Fibroblast of skin of abdomen (primary cell): ENCODE data around the gene IGF1.
A peak's percentile ranks its signal among the peaks of the same experiment; 100 is the strongest.
"Not testable (repeated sequence)": the region's sequence is repeated elsewhere in the genome, so short reads cannot be mapped to it uniquely, and the experiment has no call there.

Source experiments
- DNase-seq: peaks from one replicate; pipeline ENCODE4 v3.0.0-alpha.2; 2013

IGF1 gene

DNA sequence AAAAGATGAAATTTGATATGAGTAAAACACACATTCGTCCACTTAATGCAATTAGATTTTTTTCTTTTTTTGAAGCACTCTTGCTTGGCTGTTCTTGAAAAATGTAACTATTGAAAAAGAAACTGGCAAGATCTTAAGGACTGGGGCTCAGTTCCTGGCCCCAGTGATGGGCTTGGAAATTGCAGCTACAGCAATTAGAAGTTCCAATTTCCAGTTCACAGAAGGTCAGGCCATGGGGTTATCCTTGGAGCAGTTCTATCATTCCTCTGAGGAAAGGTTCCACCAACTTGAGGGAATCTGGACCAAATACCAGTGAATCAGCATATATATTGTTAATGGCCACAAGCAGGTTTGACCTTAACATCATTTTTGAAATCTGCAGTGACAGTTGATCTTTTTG, 18.9 kb downstream of the IGF1 start:
- no peak for DNase-seq

DNA sequence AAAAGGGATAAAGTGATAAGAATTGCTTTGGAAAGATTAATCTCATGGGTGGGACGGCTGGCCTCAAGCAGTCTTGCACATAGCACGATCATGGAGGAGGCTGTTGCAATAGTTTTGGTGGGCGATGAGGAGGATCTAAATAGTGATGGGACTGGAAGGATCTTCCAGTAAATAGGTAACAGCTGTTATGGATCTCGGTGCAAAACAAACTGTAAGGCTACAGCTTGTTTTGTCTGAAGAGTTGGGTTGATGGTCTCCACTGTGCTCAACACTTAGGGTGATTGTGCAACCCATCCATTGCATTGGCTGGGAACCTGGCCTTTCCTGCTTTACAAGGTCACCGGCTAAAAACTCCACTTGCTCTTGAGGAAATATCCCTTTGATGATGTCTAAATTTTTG, 21.0 kb downstream of the IGF1 start:
- DNase-seq: no peak

DNA sequence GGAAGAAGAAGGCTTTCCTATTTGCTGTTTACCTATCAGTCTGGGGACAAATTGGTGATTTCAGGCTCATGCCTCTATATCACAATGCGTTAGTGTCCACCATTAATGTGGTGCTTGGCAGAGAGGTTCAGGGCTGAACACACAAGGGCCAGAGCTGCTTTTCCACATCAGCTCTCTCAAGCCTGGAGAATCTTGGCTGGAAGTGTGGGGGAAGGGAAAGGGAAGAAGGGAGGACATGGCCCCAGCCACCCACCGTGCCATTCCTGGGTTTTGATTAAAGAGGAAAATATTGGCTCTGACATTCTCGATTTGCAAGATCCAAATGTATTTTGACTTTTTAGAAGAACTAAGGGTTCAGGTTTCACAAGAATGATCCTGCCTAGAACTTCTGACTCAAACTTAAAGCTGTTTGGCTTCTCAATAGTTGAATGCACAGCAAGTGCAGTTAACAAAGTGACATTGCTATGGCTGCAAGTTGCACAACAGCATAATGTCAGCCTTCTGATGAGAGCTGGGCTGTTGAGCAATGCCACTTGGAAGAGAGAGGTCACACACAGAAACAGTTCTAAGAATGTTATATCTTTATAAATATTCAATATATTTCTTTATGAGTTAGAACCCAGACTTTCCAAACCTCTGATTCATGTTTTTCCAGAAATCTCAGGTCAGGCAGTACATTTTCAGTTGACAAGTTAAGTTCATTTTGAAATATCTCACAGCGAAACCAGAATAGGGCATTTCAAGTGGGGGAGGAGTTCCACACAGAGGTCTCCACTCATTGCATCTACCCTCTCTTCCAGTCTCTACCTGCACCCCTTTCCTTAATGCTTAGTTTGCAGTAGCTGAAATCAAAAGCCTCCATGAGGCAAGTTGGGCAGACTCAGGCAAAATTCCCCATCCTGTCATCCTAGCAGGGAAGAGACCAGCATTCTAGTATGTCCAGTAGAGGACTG, 25.3 kb downstream of the IGF1 start:
- DNase-seq: no peak

DNA sequence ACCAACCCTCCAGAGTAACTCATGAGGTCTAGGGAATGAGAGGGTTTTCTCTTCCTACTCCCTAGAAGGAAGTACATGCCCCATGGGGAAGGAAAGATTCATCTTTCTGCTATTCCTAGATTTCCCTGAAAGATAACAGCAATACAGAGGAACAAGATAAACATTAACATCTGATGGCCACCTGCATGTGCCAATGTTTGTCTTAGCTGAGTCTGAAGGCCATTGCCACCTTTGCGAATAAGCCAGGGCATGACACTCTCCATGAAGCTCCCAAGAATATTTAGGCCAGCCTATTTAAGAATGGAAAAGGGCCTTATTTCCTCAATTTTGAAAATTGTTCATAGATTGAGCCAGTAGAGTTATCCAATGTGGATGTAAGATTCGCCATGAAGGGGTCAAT, 26.0 kb downstream of the IGF1 start:
- no peak for DNase-seq

DNA sequence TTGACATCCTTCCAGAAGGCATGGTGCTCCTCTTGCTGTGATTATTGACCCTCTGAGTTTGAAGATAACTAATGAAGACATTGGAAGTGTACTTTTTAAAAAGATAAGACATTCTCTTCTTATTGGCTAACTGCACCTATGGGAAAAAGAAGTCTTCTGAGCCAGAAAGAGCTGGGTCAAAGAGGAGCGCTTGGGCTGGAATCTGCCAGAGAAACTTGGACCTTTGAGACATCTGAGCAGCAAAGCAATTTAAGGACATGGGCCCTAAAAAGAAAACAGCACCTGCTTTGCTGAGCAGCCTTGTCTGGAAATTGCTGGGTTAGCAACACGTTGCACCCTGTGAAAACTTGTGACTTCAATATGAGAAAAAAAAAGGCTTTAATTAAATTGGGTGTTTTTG, 27.8 kb downstream of the IGF1 start:
- DNase-seq: no peak

DNA sequence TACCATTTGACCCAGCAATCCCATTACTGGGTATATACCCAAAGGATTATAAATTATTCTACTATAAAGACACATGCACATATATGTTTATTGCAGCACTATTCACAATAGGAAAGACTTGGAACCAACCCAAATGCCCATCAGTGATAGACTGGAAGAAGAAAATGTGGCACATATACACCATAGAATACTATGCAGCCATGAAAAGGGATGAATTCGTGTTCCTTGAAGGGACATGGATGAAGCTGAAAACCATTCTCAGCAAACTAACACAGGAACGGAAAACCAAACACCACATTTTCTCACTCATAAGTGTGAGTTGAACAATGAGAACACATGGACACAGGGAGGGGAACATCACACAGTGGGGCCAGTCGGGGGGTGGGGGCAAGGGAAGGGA, 31.3 kb downstream of the IGF1 start:
- DNase-seq: not testable (repeated sequence)

DNA sequence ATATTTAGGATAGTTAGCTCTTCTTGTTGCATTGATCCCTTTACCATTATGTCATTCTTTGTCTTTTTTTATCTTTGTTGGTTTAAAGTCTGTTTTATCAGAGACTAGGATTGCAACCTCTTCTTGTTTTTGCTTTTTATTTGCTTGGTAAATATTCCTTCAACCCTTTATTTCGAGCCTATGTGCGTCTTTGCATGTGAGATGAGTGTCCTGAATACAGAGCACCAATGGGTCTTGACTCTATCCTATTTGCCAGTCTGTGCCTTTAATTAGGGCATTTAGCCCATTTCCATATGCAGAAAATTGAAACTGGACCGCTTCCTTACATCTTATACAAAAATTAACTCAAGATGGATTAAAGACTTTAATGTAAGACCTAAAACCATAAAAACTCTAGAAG, 32.9 kb downstream of the IGF1 start:
- DNase-seq: not testable (repeated sequence)

DNA sequence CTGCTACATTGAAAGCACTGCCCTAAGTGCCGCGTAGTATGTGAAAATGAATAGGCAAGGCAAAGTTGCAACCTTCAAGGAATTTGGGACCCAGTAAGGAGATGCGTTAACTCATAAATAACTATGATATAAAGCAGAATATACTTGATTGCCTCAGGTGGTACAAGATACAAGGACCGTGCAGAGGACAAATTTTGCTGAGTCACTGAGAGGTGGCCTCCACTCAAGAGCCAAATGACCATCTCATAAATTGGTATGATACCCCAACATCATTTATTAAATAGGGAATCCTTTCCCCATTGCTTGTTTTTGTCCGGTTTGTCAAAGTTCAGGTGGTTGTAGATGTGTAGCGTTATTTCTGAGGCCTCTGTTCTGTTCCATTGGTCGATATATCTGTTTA, 35.7 kb downstream of the IGF1 start:
- DNase-seq: no peak

DNA sequence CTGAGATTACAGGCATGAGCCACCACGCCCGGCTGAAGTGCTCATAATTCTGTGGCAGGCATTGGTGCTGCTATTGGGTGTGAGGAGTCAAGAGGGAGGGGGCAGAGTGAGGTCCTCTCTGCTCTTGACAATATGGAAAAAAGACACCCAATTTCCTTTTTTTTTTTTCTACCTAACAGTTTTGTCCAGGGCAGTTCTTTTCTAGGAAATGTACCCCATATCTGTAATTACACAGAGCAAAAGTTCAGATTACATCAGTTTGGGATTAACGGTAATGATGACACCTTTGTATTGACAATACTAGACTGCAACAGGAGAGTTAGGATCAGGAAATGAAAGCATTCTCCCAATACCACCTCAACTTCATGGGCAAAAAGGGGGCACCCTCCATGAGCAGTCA, 36.3 kb downstream of the IGF1 start:
- DNase-seq: no peak

DNA sequence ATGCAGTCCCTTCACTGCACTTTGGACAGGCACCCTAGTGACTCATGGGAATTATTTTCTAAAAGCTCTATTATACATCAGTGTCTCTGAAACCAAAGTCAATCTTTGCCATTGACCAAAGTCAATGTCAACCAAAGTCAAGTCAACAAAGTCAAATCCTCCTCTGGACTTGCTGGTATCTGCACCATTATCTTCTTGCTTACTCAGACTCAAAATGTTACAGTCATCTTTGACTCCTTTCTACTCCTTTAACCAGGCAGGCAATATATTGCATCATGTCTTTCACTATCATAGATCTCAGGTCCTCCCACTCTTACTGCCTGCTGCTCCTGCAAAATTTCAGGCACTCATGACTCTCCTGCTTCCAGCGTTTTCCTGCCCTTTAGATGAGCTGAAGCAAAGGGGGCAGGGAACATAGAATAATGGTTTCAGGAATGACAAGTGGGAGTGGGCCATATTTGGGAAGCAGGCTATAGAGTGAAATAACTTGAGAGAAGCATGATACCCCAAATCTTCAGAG, 39.2 kb downstream of the IGF1 start:
- DNase-seq: no peak

DNA sequence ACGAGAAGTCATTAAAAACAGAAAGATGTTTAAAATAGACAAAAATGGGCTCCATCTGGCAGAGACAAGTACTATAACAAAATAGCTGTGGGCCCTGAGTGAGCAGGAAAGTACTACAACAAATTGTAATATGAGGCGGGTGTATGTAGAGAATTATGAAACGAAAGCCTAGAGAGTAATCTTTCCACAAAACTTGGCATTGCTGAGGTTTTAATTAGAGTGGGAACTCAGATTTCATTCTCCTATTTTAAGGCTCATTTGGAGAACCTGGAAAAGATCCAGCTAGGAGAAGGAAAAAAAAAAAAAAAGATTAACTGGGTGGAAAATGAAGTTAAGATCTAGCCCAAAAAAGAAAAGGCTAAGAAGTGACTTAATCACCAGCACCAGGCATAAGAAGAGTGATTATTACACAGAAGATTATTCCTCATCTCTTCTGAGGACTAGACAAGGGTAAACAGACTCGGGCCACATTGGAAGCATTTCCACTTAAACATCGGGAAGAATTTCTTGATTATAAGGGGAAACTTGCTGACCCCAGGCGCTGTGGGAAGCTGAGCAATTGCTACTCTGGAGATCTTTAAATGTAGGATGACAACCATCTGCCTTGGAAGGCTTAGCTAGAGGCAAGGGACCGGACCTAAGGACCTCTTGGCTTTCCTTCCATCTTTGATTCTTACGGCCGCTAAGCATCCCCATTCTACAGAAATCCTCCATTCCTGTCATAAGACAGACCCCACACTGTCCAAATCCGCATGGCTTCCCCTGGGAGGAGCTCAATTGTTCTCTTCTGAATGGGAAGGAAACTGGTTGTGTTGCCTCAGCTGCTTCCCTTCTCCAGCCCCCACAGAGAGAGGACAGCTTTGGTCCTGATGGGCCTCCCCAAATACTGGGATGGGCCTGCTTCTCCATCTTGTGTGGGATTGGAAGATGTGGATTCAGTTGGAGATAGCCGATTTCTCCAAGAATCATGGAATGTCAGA, 40.6 kb downstream of the IGF1 start:
- no peak for DNase-seq

DNA sequence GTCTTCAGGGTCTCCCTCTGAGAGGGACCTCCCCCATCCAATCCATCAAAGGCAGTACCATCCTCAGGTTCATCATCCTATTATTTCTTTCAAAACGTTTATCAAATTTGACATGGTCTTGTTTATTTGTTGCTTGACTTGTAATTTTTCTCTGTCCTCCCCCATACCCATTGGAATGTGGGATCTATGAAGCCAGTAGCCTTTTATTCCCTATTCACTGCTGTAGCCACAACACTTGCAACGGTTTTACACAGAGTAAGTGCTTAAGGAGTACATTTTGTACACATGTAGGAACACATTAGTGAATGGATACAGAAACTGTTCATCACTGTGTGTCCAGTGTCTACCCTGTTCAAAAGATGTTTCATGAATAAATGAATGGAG, 41.5 kb downstream of the IGF1 start:
- no peak for DNase-seq

DNA sequence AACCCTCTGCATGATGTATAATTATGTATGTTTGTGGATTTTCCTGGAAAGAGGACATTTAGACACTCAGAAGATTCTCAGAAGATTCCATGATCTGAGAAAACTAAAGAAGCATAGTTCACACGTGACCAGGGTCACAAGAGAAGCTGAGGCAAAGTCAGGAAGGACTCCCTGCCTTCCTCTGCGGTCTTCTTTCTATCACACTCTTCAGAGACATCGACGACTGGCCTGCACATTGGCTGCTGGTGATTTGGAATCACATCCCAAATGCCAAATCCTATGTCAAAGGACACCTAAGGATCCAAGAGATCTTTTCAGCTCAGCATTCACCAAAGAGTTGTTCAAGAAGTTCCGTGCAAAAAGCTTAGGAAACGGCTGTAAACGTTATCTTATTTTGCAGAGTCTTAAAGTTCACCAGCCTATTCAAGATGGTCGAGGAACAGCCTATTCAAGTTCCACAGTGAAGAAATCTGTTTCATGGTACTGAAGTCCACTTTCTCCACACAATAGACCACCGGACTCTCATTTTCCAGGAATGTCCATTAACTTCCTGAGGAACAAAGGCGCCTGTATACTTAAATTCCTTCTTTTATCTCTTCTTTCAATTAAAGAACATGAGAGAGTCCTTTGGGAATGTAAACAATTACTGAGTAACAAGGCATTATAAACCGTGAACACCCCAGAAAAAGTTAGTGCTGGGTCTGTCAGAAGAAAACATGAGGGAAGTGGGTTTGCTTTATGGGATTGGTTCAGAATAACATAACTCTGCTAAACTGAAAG, 42.1 kb downstream of the IGF1 start:
- DNase-seq: peak; percentile 26

DNA sequence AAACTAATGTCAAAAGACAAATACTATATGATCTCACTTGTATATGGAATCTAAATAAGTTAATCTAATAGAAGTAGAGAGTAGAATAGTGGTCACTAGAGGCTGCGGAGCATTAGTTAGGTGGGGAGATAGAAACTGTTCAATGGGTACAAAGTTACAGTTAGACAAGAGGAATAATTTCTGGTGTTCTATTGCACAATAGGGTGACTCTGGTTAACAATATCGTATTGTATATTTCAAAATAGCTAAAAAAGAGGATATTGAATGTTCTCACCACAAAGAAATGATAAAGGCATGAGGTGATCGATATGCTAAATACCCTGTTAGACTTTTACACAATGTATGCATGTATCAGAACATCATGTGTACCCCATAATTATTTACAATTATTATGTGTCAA, 42.9 kb downstream of the IGF1 start:
- no peak for DNase-seq

DNA sequence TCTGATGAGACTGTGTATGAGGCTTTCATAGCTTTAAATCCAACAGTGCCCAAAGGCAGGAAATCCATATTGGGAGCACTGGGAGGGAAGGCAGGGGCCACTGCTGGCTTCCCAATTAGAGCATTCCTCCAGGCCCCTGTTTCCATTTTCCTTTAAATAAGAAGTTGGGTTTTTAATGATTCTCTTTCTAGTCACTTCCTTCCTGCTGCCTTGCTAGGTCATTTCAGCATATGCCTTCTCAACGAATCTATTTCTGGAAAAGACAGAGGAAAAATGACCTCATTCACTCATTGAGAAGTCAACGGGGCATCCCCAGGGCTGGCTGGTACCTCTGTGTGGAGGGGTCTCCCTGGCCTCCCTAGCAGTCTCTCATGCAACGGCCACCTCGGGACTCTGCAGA, 43.5 kb downstream of the IGF1 start:
- DNase-seq: no peak

DNA sequence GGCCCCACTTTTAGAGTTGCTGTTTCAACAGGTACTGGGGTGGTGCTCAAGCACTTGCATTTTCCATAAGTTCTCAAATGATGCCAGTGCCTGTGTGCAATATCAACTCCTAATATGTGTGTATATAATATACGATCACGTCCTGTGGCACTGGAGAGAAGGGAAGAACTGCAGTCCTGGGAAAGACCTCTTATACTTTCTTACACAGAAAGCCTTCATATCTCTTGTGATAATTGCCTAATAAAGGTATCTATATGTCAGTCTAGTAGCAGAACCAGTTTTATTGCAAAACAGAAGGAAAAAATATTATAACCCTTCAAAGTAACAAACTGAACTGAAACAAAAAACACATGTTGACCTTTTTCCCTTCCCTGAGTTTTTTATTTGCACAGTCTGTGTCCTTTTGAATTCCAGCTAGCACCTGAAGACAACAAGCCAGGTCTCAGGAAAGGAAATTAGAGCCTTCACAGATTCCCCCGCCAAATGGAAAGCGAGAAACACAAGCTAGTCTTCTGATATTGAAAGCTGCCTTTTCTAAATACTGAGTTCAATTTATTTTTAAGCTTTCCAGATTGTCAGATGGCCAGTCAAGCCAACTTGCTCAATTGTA, 44.4 kb downstream of the IGF1 start:
- no peak for DNase-seq

DNA sequence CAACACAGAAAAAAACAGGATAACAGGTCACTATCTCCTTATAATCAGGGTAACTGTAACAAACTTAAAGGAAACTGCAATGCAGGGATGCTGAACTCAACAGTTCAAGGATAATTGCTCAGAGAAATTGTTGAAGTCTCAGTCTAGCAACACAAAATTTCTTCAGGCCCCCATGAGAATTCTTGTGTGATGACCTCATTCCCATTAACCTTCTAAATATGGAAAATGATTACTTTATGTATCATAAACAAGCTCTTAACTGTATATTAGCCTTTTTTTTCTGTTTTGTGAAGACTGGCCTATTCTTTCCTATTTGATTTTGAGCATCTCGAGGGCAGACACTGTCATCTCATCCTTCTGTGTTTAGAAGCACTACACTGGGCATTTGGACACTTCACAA, 47.1 kb downstream of the IGF1 start:
- no peak for DNase-seq

DNA sequence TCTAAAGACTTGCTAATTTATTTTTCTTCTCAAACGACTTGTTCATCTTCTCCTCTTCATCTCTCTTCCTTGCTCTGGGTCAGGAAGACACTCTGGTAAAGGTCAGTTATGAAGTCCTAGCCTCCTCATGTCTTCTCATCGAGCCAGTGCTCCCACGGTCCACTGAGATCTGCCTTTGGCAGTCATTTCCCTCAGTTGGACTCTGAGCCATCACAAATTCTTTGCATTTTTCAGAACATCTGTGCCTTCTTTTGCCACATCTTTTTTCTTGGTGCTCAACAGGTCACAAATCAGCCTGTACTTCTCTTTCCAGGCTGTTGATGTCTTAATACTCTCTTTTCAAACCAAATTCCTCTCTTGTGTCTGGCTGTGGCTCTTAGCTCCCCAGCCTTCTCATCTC, 49.7 kb downstream of the IGF1 start:
- peak; percentile 35 for DNase-seq

DNA sequence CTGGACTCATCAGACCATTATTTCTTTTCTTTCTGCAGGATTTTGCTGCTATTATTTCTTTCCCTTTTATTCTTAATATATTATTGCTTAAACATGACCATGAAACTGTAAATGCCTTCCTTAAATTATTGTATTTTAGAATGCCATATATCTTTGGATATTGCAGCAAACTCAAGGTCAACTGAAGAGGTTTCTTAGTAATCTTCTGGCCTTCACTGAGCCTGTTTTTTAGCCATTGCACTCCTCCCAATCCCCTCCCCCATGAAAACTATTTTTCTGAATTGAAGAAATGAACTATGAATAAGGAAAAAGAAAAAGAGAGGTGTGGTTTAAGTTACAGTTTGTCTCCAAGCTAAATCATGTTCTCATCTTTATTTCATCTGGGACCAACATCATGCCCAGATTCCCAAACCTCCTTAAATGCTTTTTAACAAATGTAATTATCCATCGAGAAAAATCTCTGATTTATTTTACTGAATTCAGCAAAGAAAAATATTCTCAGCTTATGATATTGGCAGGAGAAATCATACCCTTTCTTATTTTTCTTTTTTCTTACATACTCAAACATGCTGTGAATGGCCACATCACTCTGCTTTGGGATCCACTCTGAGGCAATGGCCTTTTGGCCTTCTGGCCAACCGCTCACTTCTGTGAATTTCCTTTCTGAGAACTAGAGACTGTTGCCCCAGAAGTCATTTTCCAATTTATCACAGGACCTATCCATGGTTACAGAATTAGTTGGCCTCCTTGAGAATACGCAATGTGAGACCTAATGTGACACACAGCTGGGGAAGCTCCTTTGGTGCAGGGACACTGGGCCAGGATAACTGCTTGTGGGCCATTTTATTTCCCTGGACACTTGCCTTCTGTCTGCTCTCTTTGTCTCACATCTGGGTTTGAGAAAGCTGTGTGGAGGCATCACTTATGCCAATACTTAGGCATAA, 50.9 kb downstream of the IGF1 start:
- DNase-seq: no peak

DNA sequence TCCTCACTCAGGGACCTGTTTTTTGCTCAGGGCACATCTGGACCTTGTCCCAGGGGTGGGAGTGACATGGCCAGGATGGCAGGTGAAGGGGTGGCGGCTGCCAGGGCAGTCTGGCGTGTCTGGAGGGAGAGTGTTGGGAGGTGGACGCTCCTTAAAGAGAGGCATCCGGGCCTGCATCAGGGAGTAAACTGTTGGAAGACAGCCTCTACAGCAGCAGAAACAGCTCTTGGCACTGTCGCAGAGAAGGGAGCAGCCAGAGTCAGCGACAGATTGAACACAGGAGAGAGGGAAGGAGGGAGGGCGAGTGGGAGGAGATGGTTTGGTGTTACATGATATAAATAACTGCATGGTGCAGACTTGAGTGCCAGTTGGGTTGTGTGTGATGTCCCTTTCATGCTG, 52.8 kb downstream of the IGF1 start:
- no peak for DNase-seq
